ENCODE results near the gene COL5A2. TPM values are rescaled to one million over a fixed set of nuclear protein-coding genes. Genes with fewer than 3 reads are reported as not detected.

Gene COL5A2
- total RNA-seq, 1 donor from 2014 or later: 29.8 TPM

DNA sequence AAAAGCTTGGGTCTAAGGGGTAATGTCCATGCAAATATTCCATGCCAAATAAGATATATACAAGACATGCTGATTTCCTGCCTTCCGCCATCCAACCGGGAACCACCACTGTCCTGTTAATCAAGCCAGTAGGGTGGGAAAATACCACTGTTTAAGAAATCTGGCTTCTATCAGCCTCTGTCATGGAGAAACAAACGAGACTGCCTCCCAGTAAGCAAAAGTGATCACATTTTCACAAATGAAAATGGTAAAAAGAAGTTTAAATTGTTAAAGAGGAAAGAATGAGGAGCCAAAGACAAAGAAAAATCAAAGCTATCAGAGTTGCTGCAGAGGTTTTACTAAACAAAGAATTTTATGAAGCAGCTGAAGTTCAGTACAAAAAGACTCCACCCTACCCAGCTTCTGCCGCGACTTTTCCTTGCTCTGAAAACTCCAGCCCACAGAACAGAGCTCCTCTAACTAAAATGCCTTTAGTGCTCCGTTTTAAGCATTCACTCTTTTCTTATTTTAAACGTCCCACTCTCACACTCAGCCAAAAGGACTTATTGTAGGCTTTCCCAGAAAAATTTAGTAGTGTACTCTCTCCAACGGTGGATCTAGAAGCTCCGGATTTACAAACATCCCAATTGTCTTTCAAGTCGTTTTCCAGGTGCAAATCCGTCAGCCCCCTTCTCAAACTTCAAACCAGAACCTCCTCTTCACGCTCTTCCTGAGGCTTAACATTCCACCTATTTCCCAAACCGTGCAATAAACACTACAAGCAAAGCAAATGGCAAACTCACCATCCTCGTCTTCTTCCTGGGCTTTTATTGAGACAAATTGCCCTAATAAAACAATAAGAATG lies 613 bp downstream of the COL5A2 start:
- peak overlapping the region; percentile 32 for H3K27ac ChIP-seq
- no peak for DNase-seq
- H3K36me3 ChIP-seq: no peaks in the 10 kb centered on the region
- no peaks in the 10 kb centered on the region for H3K4me1 ChIP-seq
- H3K4me3 ChIP-seq: peak overlapping the region; percentile 51
- no peak for ATAC-seq
- H3K9me3 ChIP-seq: no peaks in the 10 kb centered on the region
- intact Hi-C loops (cut with DNase I): no loop called here
- TF ChIP-seq, protein P1, sequence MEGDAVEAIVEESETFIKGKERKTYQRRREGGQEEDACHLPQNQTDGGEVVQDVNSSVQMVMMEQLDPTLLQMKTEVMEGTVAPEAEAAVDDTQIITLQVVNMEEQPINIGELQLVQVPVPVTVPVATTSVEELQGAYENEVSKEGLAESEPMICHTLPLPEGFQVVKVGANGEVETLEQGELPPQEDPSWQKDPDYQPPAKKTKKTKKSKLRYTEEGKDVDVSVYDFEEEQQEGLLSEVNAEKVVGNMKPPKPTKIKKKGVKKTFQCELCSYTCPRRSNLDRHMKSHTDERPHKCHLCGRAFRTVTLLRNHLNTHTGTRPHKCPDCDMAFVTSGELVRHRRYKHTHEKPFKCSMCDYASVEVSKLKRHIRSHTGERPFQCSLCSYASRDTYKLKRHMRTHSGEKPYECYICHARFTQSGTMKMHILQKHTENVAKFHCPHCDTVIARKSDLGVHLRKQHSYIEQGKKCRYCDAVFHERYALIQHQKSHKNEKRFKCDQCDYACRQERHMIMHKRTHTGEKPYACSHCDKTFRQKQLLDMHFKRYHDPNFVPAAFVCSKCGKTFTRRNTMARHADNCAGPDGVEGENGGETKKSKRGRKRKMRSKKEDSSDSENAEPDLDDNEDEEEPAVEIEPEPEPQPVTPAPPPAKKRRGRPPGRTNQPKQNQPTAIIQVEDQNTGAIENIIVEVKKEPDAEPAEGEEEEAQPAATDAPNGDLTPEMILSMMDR (IDR thresholded peaks at IDR 0.05): no peak
- no peaks in the 10 kb centered on the region for H3K27me3 ChIP-seq

DNA sequence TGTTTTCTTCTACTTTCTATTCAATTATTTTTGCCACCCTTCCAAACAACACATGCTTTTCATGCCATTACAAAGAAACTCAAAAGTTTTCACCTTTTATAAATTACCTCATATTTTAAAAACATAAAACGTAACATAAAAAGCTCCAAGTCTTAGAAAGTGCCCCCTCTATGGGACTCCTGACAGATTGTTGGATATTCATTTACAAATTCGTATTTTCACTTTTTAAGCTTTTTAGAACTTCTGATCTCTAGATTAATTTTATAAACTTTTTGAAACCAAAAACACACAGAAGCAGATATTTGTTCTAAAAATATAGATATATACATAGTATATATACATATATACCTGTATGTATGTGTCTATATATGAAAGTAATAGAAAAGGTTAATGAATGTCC lies 1.5 kb downstream of the COL5A2 start:
- intact Hi-C loops (cut with DNase I): no loop called here
- no peak overlapping the region for H3K27ac ChIP-seq
- no peaks in the 10 kb centered on the region for H3K36me3 ChIP-seq
- no peaks in the 10 kb centered on the region for H3K9me3 ChIP-seq
- H3K27me3 ChIP-seq: no peaks in the 10 kb centered on the region
- H3K4me3 ChIP-seq: peak overlapping the region; percentile 51
- H3K4me1 ChIP-seq: no peaks in the 10 kb centered on the region
- TF ChIP-seq, protein P1 (IDR thresholded peaks at IDR 0.05): peak; percentile 38
- DNase-seq (no peak), ATAC-seq (no peak)

DNA sequence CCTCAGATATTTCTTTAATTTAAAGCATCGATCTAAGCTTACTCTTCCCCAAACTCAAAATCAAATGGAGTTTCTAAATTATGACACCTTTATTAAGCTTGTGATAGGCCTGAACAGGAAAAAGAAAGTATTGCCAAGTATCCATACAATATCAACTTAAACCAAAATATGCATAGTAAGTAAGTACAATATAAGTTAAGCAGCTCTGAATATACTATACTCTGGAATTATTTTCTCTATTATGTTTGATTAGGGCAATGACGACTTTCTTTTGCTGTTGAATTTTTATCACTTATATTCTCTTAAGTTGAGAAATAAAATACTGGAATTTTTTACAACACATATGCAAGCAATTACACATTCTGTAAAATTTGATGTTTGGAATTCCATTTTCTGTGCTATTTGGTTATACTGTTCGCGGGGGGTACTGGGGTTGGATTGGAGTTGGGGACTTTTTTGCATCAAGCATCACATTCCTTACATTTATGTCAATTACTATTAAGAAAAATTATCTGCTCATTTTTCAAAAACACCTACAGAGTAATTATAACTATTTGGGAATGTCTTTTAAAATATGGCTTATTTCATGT lies 2.2 kb downstream of the COL5A2 start:
- ATAC-seq: no peak
- no peak for DNase-seq
- TF ChIP-seq, protein P1 (IDR thresholded peaks at IDR 0.05): no peak
- Histone ChIP-seq H3K9me3 (no peaks in the 10 kb centered on the region), H3K4me3 (peak overlapping the region; percentile 51), H3K36me3 (no peaks in the 10 kb centered on the region), H3K27ac (no peak overlapping the region), H3K27me3 (no peaks in the 10 kb centered on the region), H3K4me1 (no peaks in the 10 kb centered on the region)
- intact Hi-C loops (cut with DNase I): no loop called here

DNA sequence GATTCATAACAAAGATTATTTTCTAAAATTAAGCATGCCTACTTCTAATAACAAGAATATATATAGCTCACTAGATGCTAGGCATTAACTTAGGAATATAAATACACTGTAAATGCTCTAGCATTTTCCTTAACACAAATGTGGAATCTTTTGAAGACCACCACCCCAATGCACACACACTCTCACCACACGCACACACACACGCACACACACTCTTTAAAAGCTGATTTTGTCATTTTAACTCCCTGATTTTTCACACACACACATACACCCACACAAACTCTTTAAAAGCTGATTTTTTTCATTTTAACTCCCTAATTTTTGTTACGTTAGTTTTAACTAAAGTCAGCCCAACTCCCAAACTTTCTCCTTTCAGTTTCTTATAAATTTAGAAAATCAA lies 3.0 kb downstream of the COL5A2 start:
- Histone ChIP-seq H3K27me3 (no peaks in the 10 kb centered on the region), H3K27ac (no peak overlapping the region), H3K4me3 (peak overlapping the region; percentile 51), H3K4me1 (no peaks in the 10 kb centered on the region), H3K36me3 (no peaks in the 10 kb centered on the region), H3K9me3 (no peaks in the 10 kb centered on the region)
- no peak for ATAC-seq
- TF ChIP-seq, protein P1 (IDR thresholded peaks at IDR 0.05): no peak
- no peak for DNase-seq
- intact Hi-C loops (cut with DNase I): no loop called here

DNA sequence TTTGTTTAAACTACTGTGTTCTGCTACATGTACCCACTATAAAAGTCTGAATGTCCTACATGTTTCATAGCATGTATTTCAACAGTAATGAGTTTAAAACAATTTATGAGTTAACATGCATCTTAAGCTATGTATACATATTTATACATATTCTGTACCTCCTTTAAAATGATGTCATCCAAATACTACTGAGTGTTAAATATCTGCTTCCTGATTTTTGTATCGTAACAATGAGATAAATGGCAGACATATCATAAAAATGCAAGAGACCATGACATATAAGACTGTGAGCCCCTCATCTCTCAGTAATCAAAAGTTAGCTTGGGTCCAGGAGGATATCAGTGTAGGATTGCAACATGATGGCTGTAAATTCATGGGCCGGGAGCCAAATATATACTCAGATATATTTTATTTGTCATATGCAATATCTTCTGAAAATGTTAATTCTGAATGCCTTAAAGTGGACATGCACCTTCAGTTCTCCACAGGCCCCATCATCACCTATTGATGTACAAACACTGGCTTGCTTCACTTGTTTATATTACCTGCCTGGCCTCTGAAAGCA lies 3.6 kb downstream of the COL5A2 start:
- peak overlapping the region; percentile 51 for H3K4me3 ChIP-seq
- no peaks in the 10 kb centered on the region for H3K4me1 ChIP-seq
- no peak for DNase-seq
- no peaks in the 10 kb centered on the region for H3K9me3 ChIP-seq
- no peak for ATAC-seq
- TF ChIP-seq, protein P1 (IDR thresholded peaks at IDR 0.05): no peak
- intact Hi-C loops (cut with DNase I): no loop called here
- H3K27ac ChIP-seq: no peak overlapping the region
- no peaks in the 10 kb centered on the region for H3K27me3 ChIP-seq
- no peaks in the 10 kb centered on the region for H3K36me3 ChIP-seq

Data from upper lobe of right lung (tissue), 1 donor.